Gastrocnemius medialis (tissue), 4 donors: ENCODE data around the gene HSPA9. TPM values are rescaled to one million over a fixed set of nuclear protein-coding genes. Genes with fewer than 3 reads are reported as not detected.

Source experiments
- ATAC-seq, 2 donors: fragments of 150-250 bp; one replicate each; pipeline ENCODE4 v1.9.1; 2016
- DNase-seq, 2 donors: peaks; one replicate each; pipeline ENCODE4 v3.0.0-alpha.2; 2019
- H3K27ac ChIP-seq, 4 donors: fragments of 200-600 bp; sonication (generic); 1 replicate in 1 of 4; 2 replicates in 3 of 4; pipeline ENCODE4 v1.5.1; 2016 to 2018; ENCODE audit warnings: mild to moderate bottlenecking in 2 of 4, moderate library complexity in 1 of 4
- H3K27me3 ChIP-seq, 3 donors: fragments of 200-600 bp; sonication (generic) in 2 of 3; 1 replicate in 1 of 3; 2 replicates in 2 of 3; pipeline versions ENCODE4 v1.5.1 to v1.6.0; 2016 to 2019; ENCODE audit warnings: mild to moderate bottlenecking in 1 of 3, moderate library complexity in 1 of 3
- H3K36me3 ChIP-seq, 2 donors: fragments of 200-600 bp; sonication (generic) in 1 of 2; one replicate each; pipeline ENCODE4 v1.5.1; 2017 to 2018
- H3K4me1 ChIP-seq, 2 donors: fragments of 200-600 bp; sonication (generic) in 1 of 2; one replicate each; pipeline ENCODE4 v1.5.1; 2016 to 2017; ENCODE audit warnings: mild to moderate bottlenecking in 2 of 2
- H3K4me3 ChIP-seq, 4 donors: fragments of 200-600 bp; sonication (generic) in 3 of 4; 1 replicate in 1 of 4; 2 replicates in 3 of 4; pipeline ENCODE4 v1.5.1; 2016 to 2019; ENCODE audit warnings: mild to moderate bottlenecking in 2 of 4
- H3K9me3 ChIP-seq, 3 donors: fragments of 200-600 bp; sonication (generic) in 2 of 3; 1 replicate in 1 of 3; 2 replicates in 2 of 3; pipeline ENCODE4 v1.5.1; 2016 to 2019
- CTCF ChIP-seq, 5 experiments: fragments of 450-650 bp in 3 of 5; fragments of 200-600 bp in 2 of 5; sonication (generic) in 2 of 5; IDR thresholded peaks in 4 of 5; conservative IDR thresholded peaks in 1 of 5; 1 replicate in 4 of 5; 2 replicates in 1 of 5; pipeline ENCODE4 v1.5.1; 2016 to 2019; ENCODE audit warnings: antibody characterized with exemption in 5 of 5, mild to moderate bottlenecking in 3 of 5, moderate library complexity in 3 of 5
- POLR2A ChIP-seq, 2 donors: fragments of 450-650 bp; IDR thresholded peaks; one replicate each; pipeline ENCODE4 v1.6.1; 2017; ENCODE audit warnings: antibody characterized with exemption in 2 of 2, mild to moderate bottlenecking in 2 of 2, moderate library complexity in 2 of 2
- in situ Hi-C, 4 donors: fragments of 200-750 bp; cut with MboI; loops; one replicate each; pipeline versions ENCODE4 v1.15.0 to v1.8.0; 2017; ENCODE audit warnings: low sequenced_read_pairs in 4 of 4
- intact Hi-C: fragments of 100-400 bp; cut with DNase I; formaldehyde crosslinking; loops from one replicate; pipeline ENCODE4 v1.15.1; 2023; ENCODE audit warnings: low total_unique reads
- total RNA-seq, 4 donors: library from RNA; depleted of rRNA; stranded (reverse); fragments of >200 nt; gene quantifications; one replicate each; pipeline versions ENCODE4 v1.1.0 to v1.2.3, GENCODE V29; 2016

Gene HSPA9
- total RNA-seq, 4 donors from 2014 or later = 449 to 840 (median 569) TPM

GRCh38 chr5:138528744-138529469, 46.3 kb downstream of the HSPA9 start:
- TF ChIP-seq CTCF (IDR thresholded peaks at IDR 0.05 in 4 of 5, conservative IDR thresholded peaks at IDR 0.05 in 1 of 5) = no peak
- no peak for TF ChIP-seq POLR2A (IDR thresholded peaks at IDR 0.05)
- Histone ChIP-seq H3K9me3 (no peaks in the 10 kb centered on the region), H3K36me3 (no peaks in the 10 kb centered on the region), H3K27me3 (no peaks in the 10 kb centered on the region), H3K27ac (no peak overlapping the region), H3K4me1 (peaks cover 24 to 33% of the 10 kb centered on the region in 2 donors), H3K4me3 (no peak overlapping the region)
- intact Hi-C loops (no loop called here), in situ Hi-C loops (no loop called here)
- no peak for DNase-seq
- no peak for ATAC-seq

- TF ChIP-seq POLR2A (IDR thresholded peaks at IDR 0.05) (no peak), CTCF (IDR thresholded peaks at IDR 0.05 in 4 of 5, conservative IDR thresholded peaks at IDR 0.05 in 1 of 5) (no peak)
- H3K4me3 ChIP-seq = no peak overlapping the region
- H3K36me3 ChIP-seq = no peaks in the 10 kb centered on the region
- H3K27me3 ChIP-seq = no peaks in the 10 kb centered on the region
- H3K4me1 ChIP-seq = peaks cover 21 to 29% of the 10 kb centered on the region in 2 donors
- H3K9me3 ChIP-seq = no peaks in the 10 kb centered on the region
- intact Hi-C loops (no loop called here), in situ Hi-C loops (no loop called here)
- H3K27ac ChIP-seq = no peak overlapping the region
- no peak for ATAC-seq
- DNase-seq = no peak
Observed at GRCh38 chr5:138528208-138528607, 47.0 kb downstream of the HSPA9 start.

DNA sequence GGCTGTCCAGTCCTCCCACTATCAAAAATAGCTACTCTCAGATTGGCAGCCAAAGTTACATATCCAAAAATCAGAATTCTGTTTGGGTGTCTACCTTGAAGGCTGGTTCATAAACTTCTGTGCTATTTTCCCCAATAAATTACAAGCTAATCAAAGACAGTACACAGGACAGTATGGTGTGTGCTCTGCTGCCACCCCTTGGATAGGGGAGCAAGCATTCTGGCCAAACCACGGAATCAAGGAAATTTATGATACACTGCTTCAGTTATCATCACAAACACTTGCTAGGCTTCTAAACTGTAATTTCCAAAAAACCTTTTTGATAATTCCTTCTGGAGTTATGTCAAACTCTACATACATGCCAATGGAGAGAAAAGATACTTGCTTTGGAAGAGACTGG, 48.0 kb downstream of the HSPA9 start:
- TF ChIP-seq POLR2A (IDR thresholded peaks at IDR 0.05) = no peak
- TF ChIP-seq CTCF (IDR thresholded peaks at IDR 0.05 in 4 of 5, conservative IDR thresholded peaks at IDR 0.05 in 1 of 5) = no peak
- DNase-seq (no peak), ATAC-seq (no peak)
- H3K4me1 ChIP-seq = peaks cover 16 to 25% of the 10 kb centered on the region in 2 donors
- intact Hi-C loops = no loop called here
- no peak overlapping the region for H3K4me3 ChIP-seq
- H3K36me3 ChIP-seq = no peaks in the 10 kb centered on the region
- H3K27ac ChIP-seq = no peak overlapping the region
- H3K9me3 ChIP-seq = no peaks in the 10 kb centered on the region
- in situ Hi-C loops = no loop called here
- H3K27me3 ChIP-seq = no peaks in the 10 kb centered on the region

- in situ Hi-C loops (no loop called here), intact Hi-C loops (no loop called here)
- ATAC-seq (no peak), DNase-seq (no peak)
- Histone ChIP-seq H3K4me3 (no peak overlapping the region), H3K9me3 (no peaks in the 10 kb centered on the region), H3K27ac (no peak overlapping the region), H3K36me3 (peaks cover 0 to 3% of the 10 kb centered on the region in 2 donors), H3K4me1 (peaks cover 0 to 22% of the 10 kb centered on the region in 2 donors), H3K27me3 (no peaks in the 10 kb centered on the region)
- TF ChIP-seq POLR2A (IDR thresholded peaks at IDR 0.05) (no peak), CTCF (IDR thresholded peaks at IDR 0.05 in 4 of 5, conservative IDR thresholded peaks at IDR 0.05 in 1 of 5) (no peak)
Observed at GRCh38 chr5:138523406-138523805, 51.8 kb downstream of the HSPA9 start.
